DOHH2 (cell line): ENCODE data around the gene PHF14.

Experiments used
- H3F3A ChIP-seq: fragments of 200-600 bp; sonication (generic), shearing (Covaris generic); 2 replicates; pipeline ENCODE4 v1.6.0; 2016; ENCODE audit warnings: antibody characterized with exemption, mild to moderate bottlenecking; ENCODE audit not compliant: control insufficient read depth, insufficient read depth
- H3K27ac ChIP-seq: fragments of 200-600 bp; sonication (generic); 2 replicates; pipeline ENCODE4 v1.5.1; 2014; ENCODE audit warnings: low read depth, mild to moderate bottlenecking, low read length, moderate library complexity
- H3K27me3 ChIP-seq: fragments of 200-600 bp; sonication (generic); 2 replicates; pipeline ENCODE4 v1.6.1; 2014; ENCODE audit warnings: mild to moderate bottlenecking, low read length, mixed read lengths; ENCODE audit not compliant: control insufficient read depth
- H3K36me3 ChIP-seq: fragments of 200-600 bp; sonication (generic); 2 replicates; pipeline ENCODE4 v1.6.1; 2014; ENCODE audit warnings: mild to moderate bottlenecking, low read length, moderate library complexity, mixed read lengths; ENCODE audit not compliant: control insufficient read depth
- H3K4me1 ChIP-seq: fragments of 200-600 bp; sonication (generic); 2 replicates; pipeline ENCODE4 v1.6.1; 2014; ENCODE audit warnings: mild to moderate bottlenecking, low read length, mixed read lengths; ENCODE audit not compliant: control insufficient read depth
- H3K4me2 ChIP-seq: fragments of 200-600 bp; sonication (generic); 2 replicates; pipeline ENCODE4 v1.6.0; 2014; ENCODE audit warnings: mild to moderate bottlenecking, low read length, moderate library complexity
- H3K4me3 ChIP-seq: fragments of 200-600 bp; sonication (generic); 2 replicates; pipeline ENCODE4 v1.5.1; 2014; ENCODE audit warnings: mild to moderate bottlenecking, low read length, mixed read lengths
- H3K79me2 ChIP-seq: fragments of 200-600 bp; sonication (generic); 2 replicates; pipeline ENCODE4 v1.6.1; 2014; ENCODE audit warnings: mild to moderate bottlenecking, low read length, mixed read lengths; ENCODE audit not compliant: control insufficient read depth
- H3K9me2 ChIP-seq: fragments of 200-600 bp; sonication (generic); replicated peaks from 2 replicates; pipeline ENCODE4 v1.6.1; 2014; ENCODE audit warnings: mild to moderate bottlenecking, low read length, mixed read lengths; ENCODE audit not compliant: control insufficient read depth
- H3K9me3 ChIP-seq: fragments of 200-600 bp; sonication (generic); 2 replicates; pipeline ENCODE4 v1.6.1; 2014; ENCODE audit warnings: antibody characterized with exemption, low read length, mixed read lengths; ENCODE audit not compliant: control insufficient read depth, insufficient read depth
- H4K20me1 ChIP-seq: fragments of 200-600 bp; sonication (generic); 2 replicates; pipeline ENCODE4 v1.6.0; 2014; ENCODE audit warnings: low read depth, mild to moderate bottlenecking, antibody characterized with exemption, low read length, moderate library complexity; ENCODE audit not compliant: control insufficient read depth, insufficient read depth
- CTCF ChIP-seq: fragments of 200-600 bp; sonication (generic); IDR thresholded peaks from one replicate; pipeline ENCODE4 v1.5.1; 2014; ENCODE audit warnings: antibody characterized with exemption, mild to moderate bottlenecking, low read depth, low read length; ENCODE audit not compliant: poor library complexity, severe bottlenecking
- EZH2phosphoT487 ChIP-seq: fragments of 200-600 bp; sonication (generic); IDR thresholded peaks from 2 replicates; pipeline ENCODE4 v1.6.1; 2017; ENCODE audit warnings: borderline replicate concordance, mild to moderate bottlenecking, antibody characterized with exemption, low read length, moderate library complexity, mixed read lengths

The PHF14 gene

GRCh38 chr7:11163220-11163619, 189.5 kb downstream of the PHF14 start:
- no peaks in the 10 kb centered on the region for H3K36me3 ChIP-seq
- H3K9me2 ChIP-seq = no peaks in the 10 kb centered on the region
- H3K4me3 ChIP-seq = no peak overlapping the region
- H3F3A ChIP-seq = no peaks in the 10 kb centered on the region
- H3K27ac ChIP-seq = no peak overlapping the region
- H3K79me2 ChIP-seq = no peaks in the 10 kb centered on the region
- no peaks in the 10 kb centered on the region for H3K4me1 ChIP-seq
- TF ChIP-seq CTCF (no peak), EZH2phosphoT487 (no peak)
- H3K27me3 ChIP-seq = no peaks in the 10 kb centered on the region
- H3K4me2 ChIP-seq = no peak overlapping the region
- no peaks in the 10 kb centered on the region for H4K20me1 ChIP-seq
- H3K9me3 ChIP-seq = no peaks in the 10 kb centered on the region

GRCh38 chr7:11166051-11166450, 192.4 kb downstream of the PHF14 start:
- TF ChIP-seq EZH2phosphoT487 (no peak), CTCF (no peak)
- Histone ChIP-seq H3K36me3 (no peaks in the 10 kb centered on the region), H3K79me2 (no peaks in the 10 kb centered on the region), H3K4me2 (no peak overlapping the region), H3K9me2 (no peaks in the 10 kb centered on the region), H3K4me1 (no peaks in the 10 kb centered on the region), H3F3A (no peaks in the 10 kb centered on the region), H3K27ac (no peak overlapping the region), H4K20me1 (no peaks in the 10 kb centered on the region), H3K9me3 (no peaks in the 10 kb centered on the region), H3K4me3 (no peak overlapping the region), H3K27me3 (no peaks in the 10 kb centered on the region)

- Histone ChIP-seq H3K4me3 (no peak overlapping the region), H3F3A (no peaks in the 10 kb centered on the region), H3K4me2 (no peak overlapping the region), H3K27me3 (no peaks in the 10 kb centered on the region), H3K27ac (no peak overlapping the region), H3K9me2 (no peaks in the 10 kb centered on the region), H3K36me3 (no peaks in the 10 kb centered on the region), H3K4me1 (no peaks in the 10 kb centered on the region), H4K20me1 (no peaks in the 10 kb centered on the region), H3K79me2 (no peaks in the 10 kb centered on the region), H3K9me3 (no peaks in the 10 kb centered on the region)
- TF ChIP-seq CTCF (no peak), EZH2phosphoT487 (no peak)
Measured at GRCh38 chr7:11168650-11169170, 195.0 kb downstream of the PHF14 start.
